GM10248 (cell line): Measurements from ENCODE around the gene EIF4B.

Source experiments
- CTCF ChIA-PET: fragments of 300-600 bp; sonication (Branson Sonifier 250); formaldehyde crosslinking; extraction: SDS; loops from one replicate; lab custom pipeline; 2021; ENCODE audit warnings: antibody characterized with exemption; lab: Yijun Ruan, JAX
- POLR2A ChIA-PET: fragments of 350-650 bp; sonication (Branson Sonifier 250); formaldehyde crosslinking; extraction: SDS; loops from one replicate; lab custom pipeline; 2020; ENCODE audit warnings: antibody characterized with exemption; lab: Yijun Ruan, JAX
- DNase-seq: peaks from one replicate; pipeline ENCODE4 v3.0.0; 2012; ENCODE audit errors: extremely low spot score
- TF ChIP-seq, protein P1 (sequence below): IDR thresholded peaks from 2 replicates; pipeline ENCODE4 v1.5.1; 2012; ENCODE audit warnings: mild to moderate bottlenecking, low read depth; ENCODE audit errors: extremely low read depth, missing control alignments, control extremely low read depth

The EIF4B gene

DNA sequence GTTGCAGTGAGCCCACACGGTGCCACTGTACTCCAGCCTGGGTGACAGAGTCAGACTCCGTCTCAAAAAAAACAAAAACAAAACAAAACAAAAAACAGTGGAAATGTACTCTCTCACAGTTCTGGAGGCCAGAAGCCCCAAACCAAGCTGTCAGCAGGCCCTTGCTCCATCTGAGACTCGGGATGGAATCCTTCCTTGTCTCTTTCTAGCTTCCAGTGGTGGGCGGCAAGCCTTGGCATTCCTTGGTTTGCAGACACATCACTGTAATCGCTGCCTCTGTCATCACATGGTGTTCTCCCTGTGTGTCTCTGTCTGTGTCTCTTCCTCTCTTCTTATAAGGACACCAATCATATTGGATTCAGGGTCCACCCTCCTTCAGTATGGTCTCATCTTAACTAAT lies 50.0 kb downstream of the EIF4B start:
- ChIA-PET POLR2A (no interaction called here), CTCF (interaction anchor here (1.6 to 17.8 kb wide), 3 partner anchors 8 to 11 kb away, joined by 9 to 264 read pairs (median 14); no protein-coding TSS in a partner anchor)
- DNase-seq, result no peak
- TF ChIP-seq, protein P1, sequence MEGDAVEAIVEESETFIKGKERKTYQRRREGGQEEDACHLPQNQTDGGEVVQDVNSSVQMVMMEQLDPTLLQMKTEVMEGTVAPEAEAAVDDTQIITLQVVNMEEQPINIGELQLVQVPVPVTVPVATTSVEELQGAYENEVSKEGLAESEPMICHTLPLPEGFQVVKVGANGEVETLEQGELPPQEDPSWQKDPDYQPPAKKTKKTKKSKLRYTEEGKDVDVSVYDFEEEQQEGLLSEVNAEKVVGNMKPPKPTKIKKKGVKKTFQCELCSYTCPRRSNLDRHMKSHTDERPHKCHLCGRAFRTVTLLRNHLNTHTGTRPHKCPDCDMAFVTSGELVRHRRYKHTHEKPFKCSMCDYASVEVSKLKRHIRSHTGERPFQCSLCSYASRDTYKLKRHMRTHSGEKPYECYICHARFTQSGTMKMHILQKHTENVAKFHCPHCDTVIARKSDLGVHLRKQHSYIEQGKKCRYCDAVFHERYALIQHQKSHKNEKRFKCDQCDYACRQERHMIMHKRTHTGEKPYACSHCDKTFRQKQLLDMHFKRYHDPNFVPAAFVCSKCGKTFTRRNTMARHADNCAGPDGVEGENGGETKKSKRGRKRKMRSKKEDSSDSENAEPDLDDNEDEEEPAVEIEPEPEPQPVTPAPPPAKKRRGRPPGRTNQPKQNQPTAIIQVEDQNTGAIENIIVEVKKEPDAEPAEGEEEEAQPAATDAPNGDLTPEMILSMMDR, result no peak

DNA sequence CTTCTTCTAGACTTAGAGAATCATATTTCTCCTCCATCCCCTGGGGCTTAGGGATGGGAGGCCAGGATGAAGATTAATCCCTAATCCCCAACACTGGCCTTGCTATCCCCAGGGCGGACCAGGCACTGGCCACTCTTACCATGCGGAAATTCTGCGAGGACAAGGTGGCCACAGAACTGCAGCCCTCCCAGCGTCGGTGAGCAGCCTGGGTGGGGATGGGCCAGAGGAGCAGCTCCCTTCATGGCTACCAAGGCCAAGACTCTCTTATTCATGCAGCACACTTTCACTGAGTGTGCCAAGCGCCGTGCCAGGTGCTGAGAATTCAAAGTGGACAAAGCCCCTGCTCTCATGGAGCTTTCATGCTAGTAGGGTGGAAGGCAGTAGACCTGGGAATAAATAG lies 50.6 kb downstream of the EIF4B start:
- POLR2A ChIA-PET, result interaction anchor here (1.9 kb wide), 1 partner anchor 22 kb away, joined by 8 read pairs; the partner anchor contains the start of gene SPRYD3
- no peak for DNase-seq
- CTCF ChIA-PET, result interaction anchor here (0.9 to 17.8 kb wide), 4 partner anchors 9 to 42 kb away, joined by 4 to 264 read pairs (median 12); no protein-coding TSS in a partner anchor
- TF ChIP-seq, protein P1, result no peak

DNA sequence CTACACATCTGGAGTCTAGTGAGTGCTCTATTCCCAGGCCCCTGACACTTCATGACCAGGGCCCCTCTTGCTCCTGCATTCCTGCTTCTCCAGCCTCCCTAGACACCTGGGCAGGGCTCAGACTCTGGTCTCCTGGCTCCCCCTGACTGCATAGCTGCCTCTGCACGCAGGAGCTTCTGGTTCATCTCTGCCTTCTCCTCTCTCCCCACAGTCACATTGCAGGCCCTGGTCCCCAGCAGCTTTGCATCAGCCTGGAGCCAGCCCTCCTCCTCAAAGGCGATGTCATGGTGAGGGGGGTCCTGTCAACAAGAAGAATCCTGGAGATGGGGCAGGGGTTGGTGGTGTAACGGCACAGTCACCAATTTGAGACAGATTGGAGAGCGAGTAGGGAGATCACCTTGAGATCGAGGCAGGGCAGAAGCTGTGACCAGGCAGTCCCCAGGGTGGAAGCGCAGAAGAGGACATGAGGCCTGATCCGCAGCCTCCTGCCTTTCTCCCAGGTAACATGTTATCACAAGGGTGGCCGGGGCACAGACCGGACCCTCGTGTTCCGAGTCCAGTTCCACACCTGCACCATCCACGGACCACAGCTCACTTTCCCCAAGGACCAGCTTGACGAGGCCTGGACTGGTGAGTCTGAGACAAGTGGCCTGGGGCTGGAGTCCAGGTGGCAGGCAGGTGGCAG lies 51.7 kb downstream of the EIF4B start:
- TF ChIP-seq, protein P1, result no peak
- ChIA-PET POLR2A (interaction anchor here (0.6 to 1.9 kb wide), 2 partner anchors 21 to 241 kb away, joined by 4 to 8 read pairs; partner anchors contain the start of genes MYG1 and SPRYD3), CTCF (interaction anchor here (1.0 to 17.8 kb wide), 5 partner anchors 8 to 41 kb away, joined by 3 to 264 read pairs (median 14); partner anchors contain the start of gene TNS2)
- no peak for DNase-seq

DNA sequence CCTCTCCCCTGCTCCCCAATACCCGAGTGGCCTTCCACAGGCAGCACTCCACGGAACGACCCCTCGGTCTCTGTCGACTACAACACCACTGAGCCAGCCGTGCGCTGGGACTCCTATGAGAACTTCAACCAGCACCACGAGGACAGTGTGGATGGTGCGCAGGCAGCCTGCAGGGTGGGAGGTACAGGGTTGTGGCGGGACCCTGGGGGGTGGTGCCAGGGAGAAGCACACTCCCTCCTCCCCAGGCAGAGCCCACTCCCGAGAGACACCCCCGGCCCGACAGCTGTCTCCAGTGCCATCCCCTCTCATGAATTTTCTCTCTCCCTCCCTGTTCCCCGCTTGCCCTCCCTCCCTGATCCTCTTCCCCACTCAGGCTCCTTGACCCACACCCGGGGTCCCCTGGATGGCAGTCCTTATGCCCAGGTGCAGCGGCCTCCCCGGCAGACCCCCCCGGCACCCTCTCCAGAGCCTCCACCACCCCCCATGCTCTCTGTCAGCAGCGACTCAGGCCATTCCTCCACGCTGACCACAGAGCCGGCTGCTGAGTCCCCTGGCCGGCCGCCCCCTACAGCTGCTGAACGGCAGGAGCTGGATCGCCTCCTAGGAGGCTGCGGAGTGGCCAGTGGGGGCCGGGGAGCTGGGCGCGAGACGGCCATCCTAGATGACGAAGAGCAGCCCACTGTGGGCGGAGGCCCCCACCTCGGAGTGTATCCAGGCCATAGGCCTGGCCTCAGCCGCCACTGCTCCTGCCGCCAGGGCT lies 52.6 kb downstream of the EIF4B start:
- POLR2A ChIA-PET, result interaction anchor here (0.6 to 1.9 kb wide), 2 partner anchors 20 to 240 kb away, joined by 4 to 8 read pairs; partner anchors contain the start of genes MYG1 and SPRYD3
- DNase-seq, result no peak
- TF ChIP-seq, protein P1, result no peak
- CTCF ChIA-PET, result interaction anchor here (1.0 to 17.8 kb wide), 4 partner anchors 7 to 40 kb away, joined by 3 to 264 read pairs (median 134); partner anchors contain the start of gene TNS2

DNA sequence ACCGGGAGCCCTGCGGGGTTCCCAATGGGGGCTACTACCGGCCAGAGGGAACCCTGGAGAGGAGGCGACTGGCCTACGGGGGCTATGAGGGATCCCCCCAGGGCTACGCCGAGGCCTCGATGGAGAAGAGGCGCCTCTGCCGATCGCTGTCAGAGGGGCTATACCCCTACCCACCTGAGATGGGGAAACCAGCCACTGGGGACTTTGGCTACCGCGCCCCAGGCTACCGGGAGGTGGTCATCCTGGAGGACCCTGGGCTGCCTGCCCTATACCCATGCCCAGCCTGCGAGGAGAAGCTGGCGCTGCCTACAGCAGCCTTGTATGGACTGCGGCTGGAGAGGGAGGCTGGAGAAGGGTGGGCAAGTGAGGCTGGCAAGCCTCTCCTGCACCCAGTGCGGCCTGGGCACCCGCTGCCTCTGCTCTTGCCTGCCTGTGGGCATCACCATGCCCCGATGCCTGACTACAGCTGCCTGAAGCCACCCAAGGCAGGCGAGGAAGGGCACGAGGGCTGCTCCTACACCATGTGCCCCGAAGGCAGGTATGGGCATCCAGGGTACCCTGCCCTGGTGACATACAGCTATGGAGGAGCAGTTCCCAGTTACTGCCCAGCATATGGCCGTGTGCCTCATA lies 53.3 kb downstream of the EIF4B start:
- CTCF ChIA-PET, result interaction anchor here (1.1 to 14.8 kb wide), 3 partner anchors 10 to 39 kb away, joined by 3 to 264 read pairs (median 3); partner anchors contain the start of gene TNS2
- DNase-seq, result no peak
- TF ChIP-seq, protein P1, result no peak
- POLR2A ChIA-PET, result no interaction called here

DNA sequence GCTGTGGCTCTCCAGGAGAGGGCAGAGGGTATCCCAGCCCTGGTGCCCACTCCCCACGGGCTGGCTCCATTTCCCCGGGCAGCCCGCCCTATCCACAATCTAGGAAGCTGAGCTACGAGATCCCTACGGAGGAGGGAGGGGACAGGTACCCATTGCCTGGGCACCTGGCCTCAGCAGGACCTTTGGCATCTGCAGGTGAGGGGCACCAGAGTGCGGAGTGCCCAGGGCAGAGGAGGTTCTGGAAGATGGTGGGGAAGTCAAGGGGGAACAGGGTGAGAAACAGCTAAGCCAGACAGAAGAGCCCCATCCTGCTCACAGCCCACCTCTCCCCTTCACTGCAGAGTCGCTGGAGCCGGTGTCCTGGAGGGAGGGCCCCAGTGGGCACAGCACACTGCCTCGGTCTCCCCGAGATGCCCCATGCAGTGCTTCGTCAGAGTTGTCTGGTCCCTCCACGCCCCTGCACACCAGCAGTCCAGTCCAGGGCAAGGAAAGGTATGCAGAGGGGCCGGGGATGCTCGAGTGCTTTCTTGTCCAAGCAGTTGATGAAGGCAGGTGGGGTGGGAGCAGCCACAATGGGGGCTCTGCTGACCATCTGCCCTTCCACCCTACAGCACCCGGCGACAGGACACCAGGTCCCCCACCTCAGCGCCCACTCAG lies 53.9 kb downstream of the EIF4B start:
- no peak for DNase-seq
- TF ChIP-seq, protein P1, result no peak
- ChIA-PET POLR2A (no interaction called here), CTCF (interaction anchor here (1.1 to 14.8 kb wide), 3 partner anchors 10 to 39 kb away, joined by 3 to 264 read pairs (median 3); partner anchors contain the start of gene TNS2)
